ENCODE measurements around the gene SAPCD2.

DNA sequence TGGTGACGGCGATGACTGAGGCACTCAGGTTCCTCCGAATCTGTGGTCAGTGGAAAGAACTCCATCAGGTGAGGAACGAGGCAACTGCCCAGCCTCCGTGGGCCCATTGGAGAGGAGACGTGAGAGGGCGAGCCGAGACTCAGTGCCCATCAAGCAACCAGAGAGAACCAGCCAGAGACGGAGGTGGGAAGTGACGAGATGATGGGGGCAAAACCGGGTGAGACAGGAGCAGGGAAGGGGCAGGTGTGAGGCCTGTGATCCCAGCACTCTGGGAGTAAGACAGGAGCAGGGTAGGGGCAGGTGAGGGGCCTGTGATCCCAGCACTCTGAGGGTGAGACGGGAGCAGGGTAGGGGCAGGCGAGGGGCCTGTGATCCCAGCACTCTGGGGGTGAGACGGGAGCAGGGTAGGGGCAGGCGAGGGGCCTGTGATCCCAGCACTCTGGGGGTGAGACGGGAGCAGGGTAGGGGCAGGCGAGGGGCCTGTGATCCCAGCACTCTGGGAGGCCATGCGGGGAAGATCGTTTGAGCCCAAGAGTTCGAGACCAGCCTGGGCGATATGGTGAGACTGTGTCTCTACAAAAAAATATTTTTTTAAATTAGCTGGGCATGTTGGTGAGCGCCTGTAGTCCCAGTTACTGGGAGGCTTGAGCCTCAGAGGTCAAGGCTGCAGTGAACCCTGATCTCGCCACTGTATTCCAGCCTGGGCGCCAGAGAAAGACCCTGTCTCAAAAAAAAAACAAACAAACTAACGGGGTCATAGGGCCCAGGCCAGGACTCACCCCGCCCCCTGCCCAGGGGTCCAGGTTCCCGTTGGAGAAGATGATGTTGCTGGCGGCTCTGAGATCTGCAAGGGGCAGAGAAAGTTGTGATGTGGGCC, 40.8 kb upstream of the SAPCD2 start:
- TF ChIP-seq POLR2A (IDR thresholded peaks at IDR 0.05) (no peak), POLR2AphosphoS5 (IDR thresholded peaks at IDR 0.05) (no peak), EP300 (IDR thresholded peaks at IDR 0.05) (no peak)
- TF ChIP-seq, protein P1, sequence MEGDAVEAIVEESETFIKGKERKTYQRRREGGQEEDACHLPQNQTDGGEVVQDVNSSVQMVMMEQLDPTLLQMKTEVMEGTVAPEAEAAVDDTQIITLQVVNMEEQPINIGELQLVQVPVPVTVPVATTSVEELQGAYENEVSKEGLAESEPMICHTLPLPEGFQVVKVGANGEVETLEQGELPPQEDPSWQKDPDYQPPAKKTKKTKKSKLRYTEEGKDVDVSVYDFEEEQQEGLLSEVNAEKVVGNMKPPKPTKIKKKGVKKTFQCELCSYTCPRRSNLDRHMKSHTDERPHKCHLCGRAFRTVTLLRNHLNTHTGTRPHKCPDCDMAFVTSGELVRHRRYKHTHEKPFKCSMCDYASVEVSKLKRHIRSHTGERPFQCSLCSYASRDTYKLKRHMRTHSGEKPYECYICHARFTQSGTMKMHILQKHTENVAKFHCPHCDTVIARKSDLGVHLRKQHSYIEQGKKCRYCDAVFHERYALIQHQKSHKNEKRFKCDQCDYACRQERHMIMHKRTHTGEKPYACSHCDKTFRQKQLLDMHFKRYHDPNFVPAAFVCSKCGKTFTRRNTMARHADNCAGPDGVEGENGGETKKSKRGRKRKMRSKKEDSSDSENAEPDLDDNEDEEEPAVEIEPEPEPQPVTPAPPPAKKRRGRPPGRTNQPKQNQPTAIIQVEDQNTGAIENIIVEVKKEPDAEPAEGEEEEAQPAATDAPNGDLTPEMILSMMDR (IDR thresholded peaks at IDR 0.05), result no peak

Measured in suprapubic skin (tissue), 4 donors.